ENCODE measurements around the gene HRH1. TPM values are rescaled to one million over a fixed set of nuclear protein-coding genes. Genes with fewer than 3 reads are reported as not detected.
"Not testable (repeated sequence)": the region's sequence is repeated elsewhere in the genome, so short reads cannot be mapped to it uniquely, and the experiment has no call there.

Gene HRH1
- polyA plus RNA-seq, 3 donors = 1.9 to 2.2 (median 2.1) TPM

DNA sequence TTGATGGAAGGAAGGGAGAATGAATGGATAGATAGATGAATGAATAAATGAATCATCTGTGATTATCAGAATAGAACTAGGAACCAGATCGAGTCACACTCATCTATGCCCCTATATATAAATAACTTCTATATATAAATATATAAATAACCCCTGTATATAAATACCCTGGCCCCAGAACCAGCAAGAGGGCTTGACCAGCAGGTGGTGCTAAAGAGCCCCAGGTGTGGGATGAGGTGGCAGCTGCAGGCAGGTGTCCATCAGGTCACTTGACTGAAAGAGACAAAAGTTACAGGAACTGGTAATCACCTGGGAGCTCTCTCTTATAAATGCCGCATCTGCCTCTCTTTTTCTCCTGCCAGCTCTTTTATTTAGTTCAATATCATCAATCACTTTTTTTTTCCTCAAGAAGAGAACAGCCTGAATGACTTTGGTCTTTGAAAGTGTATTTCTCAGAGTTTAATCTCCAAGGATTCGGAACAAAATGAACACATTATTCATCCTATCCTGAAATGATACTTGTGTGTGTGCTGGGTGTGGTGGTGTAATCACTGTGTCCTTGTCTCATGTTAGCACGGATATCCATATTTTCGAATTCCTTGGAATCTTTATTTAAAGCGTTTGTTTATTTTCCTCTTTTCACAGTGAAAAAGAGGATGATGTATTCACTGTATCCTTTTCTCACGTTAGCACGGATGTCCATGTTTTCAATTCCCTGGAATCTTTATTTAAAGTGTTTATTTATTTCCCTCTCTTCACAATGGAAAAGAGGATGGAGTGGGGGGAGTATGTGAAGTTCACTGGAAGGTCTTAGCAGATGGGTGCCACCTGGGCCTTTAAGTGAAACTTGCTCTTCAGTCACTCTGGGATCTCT lies 82.5 kb downstream of the HRH1 start:
- DNase-seq = peak; percentile 17

GRCh38 chr3:11238060-11238459 lies 83.8 kb downstream of the HRH1 start:
- no peak for DNase-seq

- no peak for DNase-seq
Observed at GRCh38 chr3:11238880-11239279, 84.6 kb downstream of the HRH1 start.

- DNase-seq = no peak
Observed at GRCh38 chr3:11239796-11240195, 85.5 kb downstream of the HRH1 start.

GRCh38 chr3:11240496-11240895 lies 86.2 kb downstream of the HRH1 start:
- DNase-seq = no peak

GRCh38 chr3:11244121-11244677 lies 89.9 kb downstream of the HRH1 start:
- DNase-seq = no peak

DNA sequence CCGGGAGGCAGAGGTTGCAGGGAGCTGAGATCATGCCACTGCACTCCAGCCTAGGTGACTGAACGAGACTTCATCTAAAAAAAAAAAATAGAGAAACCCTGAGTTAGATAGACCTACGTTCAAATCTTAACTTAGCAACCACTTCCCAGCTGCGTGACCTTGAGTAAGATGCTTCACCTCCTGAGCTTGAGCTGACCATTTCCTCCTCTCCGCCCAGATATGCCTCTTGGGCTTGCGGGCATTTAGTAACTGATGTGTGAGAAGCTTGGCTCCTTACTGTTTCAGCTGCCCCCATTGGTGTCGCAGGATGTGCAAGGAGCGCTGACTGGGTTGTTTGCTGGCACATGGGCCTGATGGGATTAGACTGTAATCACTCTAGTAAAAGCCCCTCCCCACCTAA lies 91.0 kb downstream of the HRH1 start:
- DNase-seq = no peak

GRCh38 chr3:11245827-11246662 lies 91.8 kb downstream of the HRH1 start:
- no peak for DNase-seq

DNA sequence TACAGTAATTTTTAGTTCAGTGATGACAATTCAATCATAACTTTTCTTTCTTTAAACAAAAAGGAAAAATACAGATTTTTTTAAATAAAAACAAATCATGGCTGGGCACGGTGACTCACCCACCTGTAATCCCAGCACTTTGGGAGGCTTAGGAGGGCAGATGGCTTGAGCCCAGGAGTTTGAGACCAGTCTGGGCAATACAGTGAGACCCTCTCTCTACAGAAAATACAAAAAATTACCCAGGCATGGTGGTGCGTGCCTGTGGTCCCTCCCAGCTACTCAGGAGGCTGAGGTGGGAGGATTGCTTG lies 92.3 kb downstream of the HRH1 start:
- DNase-seq = no peak

DNA sequence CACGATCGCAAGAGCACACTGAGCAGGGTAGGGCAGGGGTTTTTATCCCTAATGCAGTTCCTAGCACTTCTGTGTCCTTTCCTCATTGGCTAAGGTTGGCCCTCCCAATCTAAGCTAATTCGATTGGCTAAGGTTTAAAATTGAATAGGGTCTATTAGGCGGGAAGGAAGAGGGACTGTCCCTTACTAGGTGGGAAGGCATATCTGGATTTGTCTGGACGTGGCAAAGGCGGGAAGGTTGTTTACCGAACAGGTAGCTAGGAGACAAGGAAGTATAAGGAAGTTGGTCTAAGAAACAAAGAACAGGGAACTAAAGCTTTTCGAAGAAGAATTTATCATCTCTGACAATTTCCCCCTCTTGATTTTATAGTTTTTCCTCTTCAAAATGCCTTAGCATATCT lies 93.1 kb downstream of the HRH1 start:
- DNase-seq = no peak

DNA sequence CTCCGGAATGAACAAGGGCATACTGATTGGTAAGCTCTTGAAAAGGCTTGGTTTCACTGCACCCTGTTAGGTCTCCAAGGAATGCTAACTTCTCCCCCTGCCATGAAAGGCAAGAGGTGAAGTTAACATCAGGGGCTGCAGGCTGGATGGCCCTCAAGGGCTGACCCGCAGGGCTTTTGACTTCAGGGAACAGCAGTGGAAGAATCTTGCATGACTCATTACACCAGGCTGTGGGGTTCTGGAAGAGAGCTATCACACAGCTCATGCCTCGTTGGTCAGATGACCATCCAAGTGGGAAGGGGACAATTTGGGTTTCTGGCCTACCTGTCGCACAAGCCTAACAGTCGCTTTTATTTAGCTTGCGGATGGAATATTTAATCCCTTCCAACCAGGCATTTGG lies 94.3 kb downstream of the HRH1 start:
- DNase-seq = no peak

DNA sequence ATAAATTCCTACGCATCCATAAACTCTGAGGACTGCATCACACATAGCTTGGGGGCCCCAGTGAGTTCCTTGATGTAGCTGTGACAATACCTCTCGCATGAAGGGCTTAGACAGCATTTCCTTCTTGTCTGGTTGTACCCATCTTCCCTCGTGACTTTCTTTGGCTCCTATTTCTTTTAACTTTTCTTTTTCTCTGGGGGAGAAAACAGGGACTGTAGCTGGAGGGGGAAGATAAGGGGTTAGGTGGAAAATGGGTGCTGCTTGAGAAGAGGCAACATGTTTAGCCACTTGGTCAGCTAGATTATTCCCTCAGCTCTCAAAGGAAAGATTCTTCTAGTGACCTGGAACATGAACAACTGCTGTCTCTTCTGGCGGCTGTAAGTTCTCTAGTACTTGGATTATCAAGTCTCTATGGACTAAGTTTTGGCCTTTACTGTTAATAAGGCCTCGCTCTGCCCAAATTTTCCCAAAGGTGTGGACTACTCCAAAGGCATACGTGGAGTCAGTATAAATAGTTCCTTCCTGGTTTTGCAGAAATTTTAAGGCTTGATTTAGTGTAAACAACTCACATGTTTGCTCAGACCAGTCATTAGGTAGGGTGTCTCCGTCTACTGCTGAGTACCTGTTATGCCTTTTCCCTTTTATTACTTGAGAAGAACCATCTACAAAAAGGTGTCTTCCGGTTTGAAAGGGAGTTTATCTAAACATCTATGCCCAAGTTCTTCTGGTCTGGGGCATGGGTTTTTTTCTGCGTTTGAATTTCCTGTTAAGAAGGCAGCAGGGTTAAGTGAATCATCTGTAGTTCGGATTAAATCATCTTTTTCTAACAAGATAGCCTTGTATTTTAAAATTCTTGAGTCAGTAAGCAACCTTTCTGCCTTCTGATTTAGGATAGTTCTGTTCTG lies 96.9 kb downstream of the HRH1 start:
- no peak for DNase-seq

DNA sequence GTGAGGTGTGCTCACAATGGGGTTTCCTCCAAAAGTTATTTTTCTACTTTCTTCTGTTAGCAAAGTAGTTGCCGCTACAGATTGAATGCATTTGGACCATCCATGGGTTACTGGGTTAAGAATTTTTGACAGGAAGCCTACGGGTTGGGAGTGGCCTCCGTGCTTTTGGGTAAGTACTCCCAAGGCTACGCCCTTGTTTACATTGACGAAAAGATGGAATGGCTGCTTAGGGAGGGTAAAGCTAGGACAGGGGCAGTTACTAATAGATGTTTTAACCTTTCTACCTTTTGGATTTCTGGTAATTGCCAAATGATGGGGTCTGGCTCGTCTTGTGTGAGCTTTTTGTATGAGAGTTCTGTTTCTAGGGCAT lies 97.5 kb downstream of the HRH1 start:
- DNase-seq = no peak

- DNase-seq = no peak
Observed at GRCh38 chr3:11254876-11255275, 100.6 kb downstream of the HRH1 start.

GRCh38 chr3:11255537-11255936 lies 101.2 kb downstream of the HRH1 start:
- DNase-seq = not testable (repeated sequence)

GRCh38 chr3:11258958-11259357 lies 104.7 kb downstream of the HRH1 start:
- no peak for DNase-seq

- no peak for DNase-seq
Observed at GRCh38 chr3:11260460-11260859, 106.2 kb downstream of the HRH1 start.

DNA sequence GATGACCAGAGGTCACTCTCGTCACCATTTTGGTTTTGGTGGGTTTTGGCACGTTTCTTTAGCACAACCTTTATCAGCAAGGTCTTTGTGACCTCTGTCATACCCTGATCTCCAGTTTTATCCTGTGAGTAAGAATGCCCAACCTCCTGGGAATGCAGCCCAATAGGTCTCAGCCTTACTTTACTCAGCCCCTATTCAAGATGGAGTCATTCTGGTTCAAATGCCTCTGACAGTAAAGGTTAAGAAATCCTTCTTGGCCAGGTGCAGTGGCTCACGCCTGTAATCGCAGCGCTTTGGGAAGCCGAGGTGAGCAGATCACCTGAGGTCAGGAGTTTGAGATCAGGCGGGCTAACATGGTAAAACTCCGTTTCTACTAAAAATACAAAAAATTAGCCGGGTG lies 114.7 kb downstream of the HRH1 start:
- DNase-seq = no peak

- DNase-seq = peak; percentile 97
Observed at GRCh38 chr3:11271986-11272904, 118.0 kb downstream of the HRH1 start, which contains the start of gene ATG7. Gene ATG7 (plus strand): TSS chr3:11272397. CDS start chr3:11298696, 26,299 bp downstream.

- DNase-seq = no peak
Observed at GRCh38 chr3:11272906-11273574, 118.7 kb downstream of the HRH1 start.
